VCaP (cell line): ENCODE data around the gene LRP1.

ENCODE experiments used
- H3K27ac ChIP-seq: fragments of 450-650 bp; 2 replicates; pipeline ENCODE4 v1.5.1; 2017
- TF ChIP-seq, protein P1 (sequence below): fragments of 450-650 bp; conservative IDR thresholded peaks from 2 replicates; pipeline ENCODE4 v1.5.1; 2017; ENCODE audit warnings: mild to moderate bottlenecking, moderate library complexity

The LRP1 gene

DNA sequence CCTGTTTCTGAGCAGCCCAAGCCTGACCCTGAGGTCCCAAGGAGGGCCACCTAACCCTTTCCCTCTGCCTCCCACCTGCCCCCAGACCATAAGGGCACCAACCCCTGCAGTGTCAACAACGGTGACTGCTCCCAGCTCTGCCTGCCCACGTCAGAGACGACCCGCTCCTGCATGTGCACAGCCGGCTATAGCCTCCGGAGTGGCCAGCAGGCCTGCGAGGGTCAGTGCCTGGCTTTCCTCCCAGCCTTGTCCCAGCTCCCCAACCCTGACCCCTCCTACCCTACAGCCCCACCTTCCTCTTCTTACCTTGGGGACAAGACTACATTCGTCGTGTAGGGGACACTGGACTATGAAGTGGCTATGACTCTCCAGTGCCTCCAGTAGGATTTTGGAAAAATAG lies 52.8 kb downstream of the LRP1 start:
- H3K27ac ChIP-seq, result no peak overlapping the region
- TF ChIP-seq, protein P1, sequence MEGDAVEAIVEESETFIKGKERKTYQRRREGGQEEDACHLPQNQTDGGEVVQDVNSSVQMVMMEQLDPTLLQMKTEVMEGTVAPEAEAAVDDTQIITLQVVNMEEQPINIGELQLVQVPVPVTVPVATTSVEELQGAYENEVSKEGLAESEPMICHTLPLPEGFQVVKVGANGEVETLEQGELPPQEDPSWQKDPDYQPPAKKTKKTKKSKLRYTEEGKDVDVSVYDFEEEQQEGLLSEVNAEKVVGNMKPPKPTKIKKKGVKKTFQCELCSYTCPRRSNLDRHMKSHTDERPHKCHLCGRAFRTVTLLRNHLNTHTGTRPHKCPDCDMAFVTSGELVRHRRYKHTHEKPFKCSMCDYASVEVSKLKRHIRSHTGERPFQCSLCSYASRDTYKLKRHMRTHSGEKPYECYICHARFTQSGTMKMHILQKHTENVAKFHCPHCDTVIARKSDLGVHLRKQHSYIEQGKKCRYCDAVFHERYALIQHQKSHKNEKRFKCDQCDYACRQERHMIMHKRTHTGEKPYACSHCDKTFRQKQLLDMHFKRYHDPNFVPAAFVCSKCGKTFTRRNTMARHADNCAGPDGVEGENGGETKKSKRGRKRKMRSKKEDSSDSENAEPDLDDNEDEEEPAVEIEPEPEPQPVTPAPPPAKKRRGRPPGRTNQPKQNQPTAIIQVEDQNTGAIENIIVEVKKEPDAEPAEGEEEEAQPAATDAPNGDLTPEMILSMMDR, result no peak

DNA sequence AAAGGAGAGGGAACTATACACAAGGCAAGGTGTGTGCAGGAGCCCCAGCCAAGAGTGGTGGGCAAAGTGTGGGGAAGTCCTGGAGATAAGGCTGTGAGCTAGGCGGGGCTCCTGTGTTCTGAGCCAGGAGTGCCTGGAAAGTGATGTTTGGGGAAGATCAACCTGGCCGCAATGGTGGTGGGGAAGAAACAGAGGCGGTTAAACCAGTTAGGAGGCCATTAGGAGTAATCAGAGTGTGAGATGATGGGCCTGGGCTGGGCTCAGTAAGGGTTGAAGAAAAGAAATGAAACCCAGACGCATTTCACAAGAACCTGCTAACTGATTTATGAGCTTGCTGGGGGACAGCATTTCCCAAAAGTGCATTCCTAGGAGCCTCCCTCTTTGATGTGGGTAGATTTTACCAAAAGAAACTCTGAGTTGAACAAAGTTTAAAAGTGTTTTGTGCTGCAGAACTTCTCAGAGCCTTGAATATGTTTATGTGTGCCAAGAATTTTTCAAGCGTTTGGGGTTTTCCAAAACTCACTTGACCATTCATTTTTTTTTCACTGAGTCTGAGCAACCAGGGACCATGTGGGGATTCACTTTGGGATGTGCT lies 53.4 kb downstream of the LRP1 start:
- TF ChIP-seq, protein P1, result no peak
- H3K27ac ChIP-seq, result no peak overlapping the region

DNA sequence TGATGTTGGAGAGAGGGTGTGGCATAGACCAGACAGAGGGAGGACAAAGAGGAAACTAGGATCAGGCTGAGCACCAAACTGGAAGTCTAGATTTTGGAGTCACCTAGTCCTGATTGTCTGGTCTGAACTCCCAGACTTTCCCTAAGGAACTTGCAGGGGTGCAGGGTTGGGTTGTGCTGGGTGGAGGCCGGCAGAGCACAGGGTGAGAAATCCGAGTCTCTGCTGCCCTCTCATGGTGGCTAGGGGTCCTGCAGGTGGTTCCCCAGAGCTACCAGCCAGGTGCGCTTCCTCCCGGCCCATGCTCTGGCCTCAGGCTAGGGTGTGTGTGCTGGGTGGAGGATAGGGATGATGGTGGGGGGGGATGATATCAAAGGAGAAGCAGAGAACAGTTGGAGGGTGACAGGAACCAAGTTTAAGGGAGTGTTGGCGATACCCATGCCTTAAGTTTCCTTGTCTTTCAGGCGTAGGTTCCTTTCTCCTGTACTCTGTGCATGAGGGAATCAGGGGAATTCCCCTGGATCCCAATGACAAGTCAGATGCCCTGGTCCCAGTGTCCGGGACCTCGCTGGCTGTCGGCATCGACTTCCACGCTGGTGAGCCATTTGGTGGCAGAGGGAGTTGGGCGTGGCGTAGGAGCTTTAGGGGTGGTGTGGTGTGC lies 54.8 kb downstream of the LRP1 start:
- TF ChIP-seq, protein P1, result peak; percentile 95
- H3K27ac ChIP-seq, result no peak overlapping the region

GRCh38 chr12:57183939-57184725 lies 55.8 kb downstream of the LRP1 start:
- H3K27ac ChIP-seq, result no peak overlapping the region
- TF ChIP-seq, protein P1, result no peak

GRCh38 chr12:57185403-57185802 lies 57.1 kb downstream of the LRP1 start:
- TF ChIP-seq, protein P1, result no peak
- no peak overlapping the region for H3K27ac ChIP-seq

GRCh38 chr12:57185906-57186508 lies 57.7 kb downstream of the LRP1 start:
- no peak overlapping the region for H3K27ac ChIP-seq
- TF ChIP-seq, protein P1, result no peak
